GDM1 (cell line): Measurements from ENCODE around the gene MBNL2.

ENCODE experiments used
- DNase-seq: peaks from one replicate; lab custom pipeline; 2025; lab: John Stamatoyannopoulos, UW

Gene MBNL2

DNA sequence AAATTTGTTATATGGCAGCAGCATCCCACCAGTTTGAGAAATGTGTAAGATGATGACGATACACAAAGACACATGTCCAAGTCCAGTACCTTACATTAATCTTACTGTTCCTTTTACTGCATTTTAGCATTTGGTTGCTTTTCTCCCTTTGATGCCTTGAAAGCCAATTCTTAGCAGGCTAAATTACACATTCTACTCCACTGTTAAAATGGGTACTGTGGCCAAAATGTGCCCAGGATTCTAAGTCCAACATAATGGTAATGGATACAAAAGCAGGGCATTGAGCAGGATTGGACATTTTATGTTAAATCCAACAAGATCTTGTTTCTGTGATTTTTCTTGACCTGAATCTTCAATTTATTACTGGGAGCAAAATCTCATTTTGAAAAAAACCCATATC is 159.1 kb downstream of the MBNL2 start:
- DNase-seq = no peak

DNA sequence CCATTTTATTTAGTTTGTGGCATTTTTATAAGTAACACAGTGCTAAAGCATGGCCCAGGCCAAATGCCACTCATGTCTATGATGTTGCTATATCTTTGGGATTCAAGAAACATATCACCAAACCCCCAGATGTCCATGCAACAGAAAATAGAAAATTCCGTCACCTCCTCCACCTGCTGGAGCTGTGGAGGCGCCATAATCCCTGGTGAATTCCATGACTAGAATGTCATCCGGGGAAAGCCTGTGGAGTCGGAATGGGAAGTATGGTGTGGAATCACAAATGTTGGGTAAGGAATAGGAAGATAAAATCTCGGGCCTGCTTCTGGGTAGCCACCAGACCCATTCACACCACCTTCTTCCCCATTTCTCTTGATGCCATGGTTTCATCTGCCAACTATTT is 160.1 kb downstream of the MBNL2 start:
- DNase-seq = no peak

DNA sequence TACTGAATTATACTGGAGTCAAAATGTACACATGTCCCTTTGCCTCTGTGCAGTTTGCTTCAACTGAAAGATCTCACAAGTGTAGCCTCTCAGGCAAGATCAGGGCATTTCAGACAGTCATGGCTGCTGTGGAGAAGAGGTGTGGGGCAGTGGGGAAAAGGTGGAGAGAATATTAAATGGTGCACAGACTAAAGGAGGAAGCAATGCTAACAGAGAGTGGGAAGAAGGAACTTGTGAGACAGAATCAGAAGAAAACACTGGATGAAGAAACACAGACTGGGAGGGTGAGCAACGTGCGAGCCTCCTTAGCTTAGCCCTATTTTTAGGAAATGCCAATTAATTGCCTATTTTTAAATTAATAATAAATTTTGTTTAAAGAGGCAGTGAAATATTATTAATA is 162.2 kb downstream of the MBNL2 start:
- DNase-seq = no peak

DNA sequence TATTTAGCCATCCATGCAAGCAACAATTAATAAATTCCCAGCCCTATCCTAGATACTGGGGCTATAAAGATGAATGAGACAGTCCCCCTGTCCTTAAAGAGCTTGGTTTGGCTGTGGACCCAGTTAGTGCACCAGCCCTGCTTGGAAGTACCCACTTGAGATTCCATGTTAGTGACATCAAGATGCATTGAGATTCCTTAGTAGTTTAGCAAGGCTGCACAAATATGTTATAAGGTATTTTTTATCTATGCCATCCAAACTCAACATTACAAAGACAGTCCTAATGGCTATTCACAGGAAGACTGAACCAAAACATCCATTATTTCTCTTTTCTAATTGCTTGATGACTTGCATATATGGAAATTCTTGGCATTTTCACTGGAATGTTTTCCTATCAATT is 163.0 kb downstream of the MBNL2 start:
- DNase-seq = no peak

DNA sequence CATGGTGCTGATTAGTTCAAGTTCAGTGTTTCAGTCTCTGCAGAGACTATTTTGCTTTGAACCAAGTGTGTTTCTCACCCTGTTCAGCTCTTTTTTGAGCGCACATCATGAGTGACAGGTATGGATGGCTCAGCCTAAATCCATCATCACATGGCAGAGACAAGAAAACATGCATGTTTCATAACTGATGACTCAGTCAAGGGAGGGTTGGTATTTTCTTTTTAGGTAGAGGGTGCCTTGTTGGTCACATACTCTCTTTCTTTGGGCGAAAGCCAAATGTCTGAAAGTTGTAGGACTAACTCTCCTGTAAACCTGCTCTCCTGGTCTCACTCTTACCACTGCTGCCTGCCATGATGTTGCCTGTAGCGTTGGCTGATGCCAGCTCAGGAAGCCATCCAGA is 163.7 kb downstream of the MBNL2 start:
- DNase-seq = no peak

DNA sequence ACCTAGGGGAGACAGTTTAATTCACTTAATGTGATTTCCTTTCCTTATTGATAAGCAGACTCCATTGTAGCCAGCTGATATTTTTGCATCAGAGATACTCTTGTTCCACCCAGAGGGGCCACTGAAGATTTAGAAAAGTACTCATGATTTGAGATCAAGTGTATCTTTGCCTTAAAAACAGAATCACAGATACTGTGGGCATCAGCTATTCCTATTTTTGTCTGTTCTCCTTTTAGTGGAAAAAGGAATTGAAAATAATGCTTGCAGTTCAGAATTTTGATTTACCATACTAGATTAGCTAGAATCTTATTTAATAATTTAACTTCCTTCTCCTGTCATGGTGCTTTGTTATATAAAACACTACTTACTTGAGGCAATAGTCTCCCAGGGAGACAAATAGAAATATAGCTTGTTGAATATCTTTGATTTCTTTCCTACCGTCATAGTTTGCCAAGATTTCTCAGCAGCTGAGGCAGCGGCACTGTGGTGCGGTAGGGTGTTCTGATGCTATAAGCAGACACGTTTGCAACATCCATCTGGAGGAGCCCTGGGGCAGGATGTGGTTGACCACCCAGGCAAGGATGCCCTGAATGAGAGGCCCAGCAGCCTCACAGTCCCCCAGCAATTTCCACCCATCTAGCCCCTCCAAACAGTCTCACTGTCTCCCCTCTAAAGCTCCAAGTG is 164.8 kb downstream of the MBNL2 start:
- DNase-seq = peak; percentile 24

DNA sequence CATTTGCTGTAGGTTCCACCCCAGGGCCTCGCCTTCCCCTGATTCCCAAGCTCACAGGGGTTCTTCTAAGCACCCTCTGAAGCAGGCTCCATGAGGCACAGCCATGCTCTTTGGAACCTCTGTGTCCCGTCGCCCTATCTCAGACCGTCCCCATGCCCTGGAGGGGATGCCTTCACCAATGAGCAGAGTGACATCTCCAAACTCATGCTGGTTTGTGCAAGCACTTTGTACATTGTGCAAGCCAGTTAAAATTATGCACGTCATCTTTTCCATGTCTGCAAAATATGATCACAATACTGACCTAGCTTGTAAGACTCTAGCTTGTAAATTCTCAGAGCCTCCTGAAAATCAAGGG is 165.3 kb downstream of the MBNL2 start:
- DNase-seq = no peak

DNA sequence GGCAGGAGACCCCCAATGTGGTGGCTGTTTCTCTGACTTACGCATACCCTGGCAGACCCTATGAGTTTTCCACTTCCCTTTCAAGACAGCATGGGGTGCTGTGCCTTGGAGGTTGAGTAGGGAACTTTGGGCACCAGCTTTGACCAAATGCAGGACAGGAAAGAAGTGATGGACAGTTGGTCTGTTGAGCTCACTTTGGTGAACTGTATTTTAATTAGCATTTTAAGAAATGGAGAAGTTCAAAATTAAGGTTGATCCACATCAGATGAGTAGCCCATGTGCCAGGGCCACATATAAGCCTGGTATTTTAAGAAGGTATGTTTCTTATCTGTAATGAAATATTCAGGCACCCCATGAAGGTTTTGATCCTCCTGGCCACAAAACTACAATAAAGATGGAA is 165.8 kb downstream of the MBNL2 start:
- no peak for DNase-seq

DNA sequence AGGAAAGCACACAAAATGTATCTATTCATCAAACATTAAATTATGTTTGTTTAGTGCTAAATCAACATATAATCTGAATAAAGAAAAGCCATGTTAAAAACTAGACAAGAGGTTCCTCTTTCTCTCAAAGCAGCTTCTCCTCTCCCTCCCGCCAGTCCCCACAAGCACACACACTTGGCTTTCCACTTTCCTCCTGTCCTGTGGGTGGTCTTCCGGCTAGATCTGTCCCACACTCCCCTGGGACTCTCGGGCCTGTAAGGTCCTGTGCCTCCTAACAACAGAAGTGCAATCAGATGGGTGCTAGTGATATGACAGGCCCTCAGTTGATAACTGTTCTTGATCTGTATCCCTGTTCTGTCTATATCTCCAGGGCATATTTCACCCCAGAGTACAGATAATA is 166.2 kb downstream of the MBNL2 start:
- DNase-seq = no peak

DNA sequence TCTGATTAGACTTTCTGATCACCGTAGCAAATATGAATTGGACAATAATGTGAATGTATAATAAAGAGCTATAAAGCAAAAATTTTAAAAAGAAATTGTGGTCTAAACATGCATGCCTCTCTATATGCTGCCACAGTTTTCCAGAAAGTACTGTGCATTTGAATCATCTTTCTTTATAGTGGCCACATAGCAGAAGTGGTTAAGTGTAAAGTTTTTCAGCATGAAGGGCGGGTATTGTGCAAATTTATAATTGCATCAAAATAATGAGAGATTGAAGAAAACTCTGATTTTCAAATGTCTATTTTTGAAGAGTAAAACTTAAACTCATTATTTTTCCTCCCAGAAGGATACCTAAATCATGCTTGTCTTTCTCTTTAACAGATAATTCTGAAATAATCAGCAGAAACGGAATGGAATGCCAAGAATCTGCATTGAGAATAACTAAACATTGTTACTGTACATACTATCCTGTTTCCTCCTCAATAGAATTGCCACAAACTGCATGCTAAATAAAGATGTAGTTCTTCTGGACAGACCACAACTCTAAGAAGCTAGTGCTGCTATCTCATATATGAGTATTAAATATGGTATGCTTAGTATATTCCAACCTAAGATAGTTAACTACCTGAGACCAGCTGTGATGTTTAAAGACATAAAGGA is 168.9 kb downstream of the MBNL2 start:
- no peak for DNase-seq

DNA sequence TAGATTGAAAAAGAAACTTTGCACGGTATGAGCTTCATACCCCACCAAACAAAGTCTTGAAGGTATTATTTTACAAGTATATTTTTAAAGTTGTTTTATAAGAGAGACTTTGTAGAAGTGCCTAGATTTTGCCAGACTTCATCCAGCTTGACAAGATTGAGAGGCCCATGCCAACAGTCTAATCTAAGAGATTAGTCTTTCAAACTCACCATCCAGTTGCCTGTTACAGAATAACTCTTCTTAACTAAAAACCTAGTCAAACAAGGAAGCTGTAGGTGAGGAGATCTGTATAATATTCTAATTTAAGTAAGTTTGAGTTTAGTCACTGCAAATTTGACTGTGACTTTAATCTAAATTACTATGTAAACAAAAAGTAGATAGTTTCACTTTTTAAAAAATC is 169.9 kb downstream of the MBNL2 start:
- DNase-seq = no peak

DNA sequence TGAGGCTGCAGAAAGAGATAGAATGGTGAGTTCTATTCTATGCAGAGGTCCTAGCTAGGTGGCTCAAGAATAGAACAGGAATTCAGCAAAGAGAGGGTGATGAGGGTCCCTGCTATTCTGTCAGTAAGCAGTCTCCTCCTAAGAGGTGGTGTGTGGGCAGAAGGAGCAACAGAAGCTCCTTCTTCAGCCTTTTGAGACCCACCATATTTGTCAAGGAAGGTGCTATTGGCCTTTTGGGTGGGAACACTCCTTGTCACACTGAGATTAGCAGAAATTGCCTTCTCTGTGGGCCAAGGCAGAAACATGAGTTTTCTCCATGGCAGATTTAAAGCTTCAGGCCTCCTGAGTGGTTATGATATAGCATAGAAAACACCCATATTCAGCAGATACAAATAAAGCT is 172.4 kb downstream of the MBNL2 start:
- DNase-seq = no peak

DNA sequence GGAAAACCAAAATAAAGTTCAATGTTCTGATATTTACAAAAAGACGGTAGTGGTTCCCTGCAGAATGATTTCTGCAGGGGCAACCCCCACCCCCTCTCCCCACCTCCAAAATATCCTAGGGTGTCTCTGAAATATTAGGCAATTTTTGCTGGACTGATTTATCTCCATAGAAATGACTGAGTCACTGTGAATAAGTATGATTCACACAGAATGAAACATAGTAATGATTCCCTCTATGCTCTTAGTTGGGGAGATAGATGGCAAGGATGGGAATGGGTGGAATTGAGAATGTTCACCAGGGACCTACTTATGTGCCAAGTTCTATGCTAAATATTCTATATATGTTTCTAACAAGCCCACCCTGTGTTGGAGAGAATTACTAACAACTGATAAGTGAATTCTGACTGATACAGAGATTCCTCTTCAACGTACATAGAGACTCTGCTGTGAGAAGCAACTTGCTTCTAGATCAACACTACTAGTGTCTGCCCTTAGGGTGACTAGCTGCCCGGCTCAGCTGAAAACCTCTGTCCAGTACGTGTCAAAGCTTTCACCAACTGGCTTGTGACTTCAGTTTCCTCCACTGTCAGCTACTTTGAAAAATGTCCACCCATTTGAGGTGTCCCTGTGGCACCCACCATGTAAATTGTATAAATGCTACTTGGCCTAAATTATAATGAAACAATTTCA is 173.5 kb downstream of the MBNL2 start:
- DNase-seq = no peak

DNA sequence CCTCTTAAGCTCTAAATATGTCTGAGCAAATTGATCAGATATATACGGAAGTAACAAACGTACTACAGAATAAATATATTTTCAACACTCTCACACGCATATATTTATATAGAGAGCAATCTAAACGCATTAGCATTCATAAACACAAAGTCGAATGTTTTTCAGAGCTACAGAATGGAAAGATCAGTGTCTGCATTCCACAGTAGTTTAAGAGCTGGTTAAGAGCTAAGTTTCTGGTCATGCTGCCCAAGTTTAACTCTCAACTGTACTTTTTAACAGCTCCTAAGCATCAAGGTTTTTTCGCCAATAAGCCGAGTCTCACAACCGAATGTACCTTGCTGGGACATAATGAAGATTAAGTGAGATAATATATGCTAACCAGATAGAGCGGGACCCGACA is 175.1 kb downstream of the MBNL2 start:
- DNase-seq = no peak

DNA sequence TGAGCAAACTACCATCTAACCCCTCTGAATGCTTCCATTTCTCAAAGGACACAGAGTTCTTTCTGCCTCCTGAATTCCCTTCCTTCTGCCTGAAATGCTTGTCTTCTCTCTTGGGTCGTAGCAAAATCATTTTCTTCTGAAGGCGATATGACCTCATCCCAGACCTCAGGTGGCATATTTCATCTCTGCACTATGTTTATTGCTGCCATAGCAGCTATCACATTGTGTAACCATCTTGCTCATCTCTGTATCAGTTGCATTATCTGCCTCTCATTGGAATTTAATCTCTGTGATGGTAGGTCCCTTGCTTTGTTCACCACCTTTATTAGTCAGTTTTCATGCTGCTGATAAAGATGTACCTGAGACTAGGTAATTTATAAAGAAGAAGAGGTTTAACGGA is 179.3 kb downstream of the MBNL2 start:
- no peak for DNase-seq

DNA sequence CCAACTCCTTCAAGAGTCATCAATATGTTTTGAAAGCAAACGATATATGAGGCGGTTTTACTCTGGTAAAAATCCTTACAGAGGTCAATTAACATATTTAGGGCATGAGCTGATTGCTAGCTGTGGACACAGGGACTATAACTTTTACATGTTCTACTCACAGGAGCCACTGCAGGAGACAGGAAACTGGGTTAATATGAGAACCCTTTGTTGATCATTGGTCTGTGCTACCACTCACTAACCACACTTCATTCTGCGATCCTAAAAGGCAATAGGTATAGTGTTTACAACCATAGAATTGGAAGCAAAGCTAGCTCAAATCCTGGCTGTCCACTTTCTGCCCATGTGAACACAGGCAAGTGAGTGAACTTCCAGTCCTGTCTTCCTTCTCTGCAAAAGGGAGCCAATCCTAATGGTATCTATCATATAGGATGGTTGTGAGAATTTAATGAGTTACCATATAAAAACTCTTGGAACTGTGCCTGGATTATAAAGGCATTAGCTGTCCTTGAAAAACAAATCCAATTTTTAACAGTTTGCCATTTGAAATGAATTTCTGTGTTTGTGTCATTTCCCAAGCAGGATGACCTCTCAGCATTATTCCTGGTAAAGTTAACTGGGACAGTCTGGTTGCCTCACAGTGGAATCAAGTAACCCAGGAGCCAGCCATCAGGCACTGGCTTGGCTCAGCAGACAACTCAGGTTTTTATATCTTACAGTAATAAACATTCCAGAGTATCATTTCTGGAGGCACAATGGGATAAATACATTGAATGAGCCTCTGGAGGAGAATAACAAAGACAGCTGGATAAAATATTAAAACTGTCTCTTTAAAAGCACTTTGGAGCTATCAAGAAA is 182.0 kb downstream of the MBNL2 start:
- DNase-seq = no peak

DNA sequence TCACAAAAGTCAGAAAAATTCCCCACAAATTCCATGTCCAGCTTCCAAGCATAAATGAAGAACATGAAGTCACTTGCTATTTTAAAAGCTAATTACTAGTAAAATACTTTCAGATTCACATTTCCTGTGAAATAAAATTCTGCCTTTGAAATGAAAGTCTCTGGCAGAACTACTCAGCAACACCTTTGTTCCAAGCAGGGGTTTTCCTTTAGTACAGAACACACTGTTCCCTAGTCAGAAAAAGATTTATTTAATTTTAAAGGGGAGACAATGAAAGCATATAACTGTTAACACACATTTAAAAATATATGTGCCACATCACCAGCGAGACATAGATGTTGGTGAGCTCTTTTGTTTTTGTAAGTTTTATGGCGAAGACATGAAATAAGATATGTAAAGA is 185.4 kb downstream of the MBNL2 start:
- no peak for DNase-seq

DNA sequence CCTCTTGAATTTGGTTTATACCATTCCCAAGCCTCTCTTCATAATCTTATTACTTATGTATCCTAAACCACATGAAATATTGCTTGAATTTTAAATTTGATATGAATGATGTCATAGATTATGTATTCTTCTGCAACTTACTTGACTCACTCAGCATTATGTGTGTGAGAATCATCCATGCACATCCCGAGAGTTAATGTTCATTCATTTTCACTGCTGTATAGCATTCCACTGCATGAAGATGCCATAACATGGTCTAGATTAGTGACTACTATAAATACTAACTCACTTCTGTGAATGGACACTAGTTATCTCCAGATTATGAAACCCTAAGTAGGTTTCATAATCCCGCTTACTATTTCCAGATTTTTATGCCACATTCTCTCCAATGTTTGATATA is 186.8 kb downstream of the MBNL2 start:
- no peak for DNase-seq

DNA sequence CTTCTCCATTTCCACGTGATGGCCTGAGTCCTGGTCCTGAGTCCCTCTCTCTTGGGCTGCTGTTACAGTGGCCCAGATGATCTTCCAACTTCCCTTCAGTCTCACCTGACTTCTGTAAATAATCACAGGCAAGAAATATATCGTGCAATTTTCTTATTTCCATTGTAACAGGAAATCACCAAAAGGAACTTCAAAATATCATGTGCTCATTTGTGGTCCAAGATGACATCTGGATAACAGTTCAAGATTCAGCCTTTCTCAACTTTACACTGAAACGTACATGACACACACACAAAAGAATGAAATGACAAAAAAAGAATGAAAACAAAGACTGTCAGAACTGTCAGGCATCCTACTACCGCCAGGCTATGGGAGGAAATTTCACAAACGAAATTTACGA is 189.9 kb downstream of the MBNL2 start:
- no peak for DNase-seq

DNA sequence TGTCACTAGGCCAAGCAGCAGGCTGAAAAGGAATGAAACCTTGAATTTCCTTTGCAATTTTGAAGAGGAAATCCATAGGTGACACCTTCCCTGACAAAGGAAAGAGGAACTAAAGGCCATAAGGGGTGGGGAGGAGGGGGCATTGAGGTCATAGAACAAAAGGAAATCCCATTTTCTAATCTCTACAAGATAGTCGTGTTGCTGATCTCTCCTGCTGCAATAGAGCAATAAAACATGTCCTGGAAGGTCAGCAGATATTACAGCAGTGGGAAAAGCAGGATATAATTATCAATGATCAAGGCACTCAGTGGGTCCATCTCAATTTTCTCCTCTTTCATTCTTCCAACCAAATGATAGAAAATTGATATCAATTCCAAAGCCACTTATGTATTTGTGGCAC is 191.6 kb downstream of the MBNL2 start:
- DNase-seq = no peak

DNA sequence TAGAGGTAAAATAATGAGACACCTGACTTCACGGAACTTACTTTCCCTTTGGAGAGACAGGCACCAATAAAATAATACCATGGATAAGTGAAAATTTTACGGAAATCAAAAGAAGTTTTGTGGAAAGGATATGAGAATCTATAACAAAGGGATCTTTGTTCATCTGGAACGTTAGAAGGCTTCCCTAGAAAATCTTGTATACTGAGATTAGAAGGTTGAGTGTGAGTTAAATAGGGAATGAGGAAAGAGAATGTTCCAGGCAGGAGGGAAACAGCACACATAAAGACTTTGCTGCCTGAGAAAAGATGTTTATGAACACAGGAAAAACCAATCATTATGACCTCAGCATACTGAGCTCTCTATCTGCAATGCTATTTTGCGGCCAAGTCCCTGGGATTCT is 192.3 kb downstream of the MBNL2 start:
- DNase-seq = no peak

DNA sequence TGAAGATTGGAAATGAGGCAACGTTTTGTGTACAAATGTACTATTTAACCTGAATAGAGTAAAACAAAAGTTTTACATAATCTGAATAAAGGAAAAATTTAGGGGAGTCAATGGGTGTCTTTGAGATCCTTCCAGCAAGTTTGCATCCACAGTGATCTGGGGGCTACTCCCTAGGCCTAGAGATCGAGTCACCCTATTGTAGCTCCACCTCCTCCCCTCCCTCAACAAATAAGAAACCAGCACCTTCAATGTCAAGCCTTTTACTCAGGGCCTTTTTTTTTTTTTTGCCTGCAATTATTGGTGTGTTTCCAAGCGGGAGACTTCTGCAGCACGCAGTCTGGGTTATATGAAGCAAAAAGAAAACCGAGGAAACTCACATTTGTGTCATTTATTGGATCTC is 195.6 kb downstream of the MBNL2 start:
- DNase-seq = no peak
